ENCODE results near the gene TBCC.

Gene TBCC

DNA sequence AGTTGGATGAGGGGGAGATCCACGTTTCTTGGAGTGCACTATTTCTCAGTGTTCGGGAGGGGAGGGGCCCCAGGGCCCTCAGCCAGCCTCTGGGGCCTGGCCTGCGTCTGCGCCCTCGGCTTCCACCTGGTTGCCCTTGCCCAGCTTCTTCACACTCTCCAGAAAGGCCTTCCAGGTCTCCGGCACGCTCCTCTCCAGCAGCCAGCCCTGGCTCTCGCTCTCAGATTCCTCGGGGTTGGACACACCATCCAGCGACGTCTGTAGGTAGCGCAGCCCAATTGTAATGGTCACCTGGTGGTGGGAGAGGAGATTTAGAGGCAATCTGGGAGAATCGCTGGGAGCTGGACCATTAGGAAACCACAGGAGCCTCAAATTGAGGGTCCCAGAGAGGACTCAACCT lies 47.7 kb downstream of the TBCC start:
- H3K4me3 ChIP-seq (ENCODE audit: control insufficient read depth, low read depth, low read length), result no peak overlapping the region
- TF ChIP-seq CTCF (conservative IDR thresholded peaks at IDR 0.05; ENCODE audit: control insufficient read depth, insufficient read depth, low read depth, low read length), result no peak
- no peak for DNase-seq (ENCODE audit: low read depth)

GRCh38 chr6:42697268-42697655 lies 48.6 kb downstream of the TBCC start:
- no peak for DNase-seq (ENCODE audit: low read depth)
- no peak for TF ChIP-seq CTCF (conservative IDR thresholded peaks at IDR 0.05; ENCODE audit: control insufficient read depth, insufficient read depth, low read depth, low read length)

DNA sequence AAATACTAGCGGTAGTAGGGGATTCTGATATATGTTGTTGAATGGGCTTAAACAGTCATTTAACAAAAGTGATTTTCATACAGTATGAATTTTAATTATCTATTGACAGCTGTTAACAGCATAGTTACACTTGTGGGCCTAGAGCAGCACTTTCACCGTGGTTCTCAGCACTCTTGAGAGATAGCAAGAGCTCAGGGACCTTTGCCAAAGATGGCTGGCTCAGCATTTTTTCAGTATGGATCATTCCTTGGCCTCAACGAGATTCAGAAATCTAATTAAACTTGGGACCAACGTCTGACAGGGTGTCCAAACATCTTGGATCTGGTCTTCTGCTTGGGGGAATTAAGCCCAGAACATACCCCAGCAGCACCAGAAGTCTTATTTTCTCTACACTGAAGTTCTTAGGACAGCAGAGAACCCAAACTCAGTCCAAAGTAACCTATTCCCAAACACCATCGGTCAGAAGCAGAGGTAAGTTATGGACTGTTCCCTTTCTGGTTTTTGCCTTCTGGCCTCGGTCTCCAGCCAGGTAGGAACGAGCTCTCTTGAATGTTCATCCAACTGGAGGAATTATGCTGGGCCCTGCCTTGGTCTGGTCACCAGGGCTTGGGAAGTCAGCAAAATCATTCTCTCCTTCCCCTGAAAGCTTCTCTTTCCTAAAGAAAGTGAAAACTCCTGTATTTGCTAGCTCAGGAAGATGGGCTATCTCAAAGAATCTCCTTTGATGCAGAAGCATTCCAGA lies 49.2 kb downstream of the TBCC start:
- DNase-seq (ENCODE audit: low read depth), result peak; percentile 77
- TF ChIP-seq CTCF (conservative IDR thresholded peaks at IDR 0.05; ENCODE audit: control insufficient read depth, insufficient read depth, low read depth, low read length), result no peak
- H3K4me3 ChIP-seq (ENCODE audit: control insufficient read depth, low read depth, low read length), result no peak overlapping the region

More at GRCh38 chr6:42697268-42697655, 48.6 kb downstream of the TBCC start:
- no peak overlapping the region for H3K4me3 ChIP-seq (ENCODE audit: control insufficient read depth, low read depth, low read length)

DNA sequence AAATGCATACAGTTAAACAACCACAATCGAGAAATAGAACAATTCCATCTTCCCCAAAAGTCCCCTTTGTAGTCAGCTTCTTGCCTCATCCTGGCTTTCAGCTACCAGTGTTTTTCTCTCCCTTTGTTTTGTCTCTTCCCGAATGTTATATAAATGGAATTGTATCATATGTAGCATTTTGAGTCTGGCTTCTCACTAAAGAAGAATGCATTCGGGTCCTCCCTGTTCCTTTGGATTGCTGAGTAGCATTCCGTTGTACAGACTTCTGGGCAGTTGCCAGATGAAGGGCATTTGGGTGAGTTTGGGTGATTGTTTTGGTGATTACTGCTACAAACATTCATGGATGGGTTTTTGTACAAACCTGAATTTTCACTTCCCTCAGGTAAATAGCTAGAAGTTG lies 51.3 kb downstream of the TBCC start:
- TF ChIP-seq CTCF (conservative IDR thresholded peaks at IDR 0.05; ENCODE audit: control insufficient read depth, insufficient read depth, low read depth, low read length), result no peak
- DNase-seq (ENCODE audit: low read depth), result peak; percentile 56
- H3K4me3 ChIP-seq (ENCODE audit: control insufficient read depth, low read depth, low read length), result no peak overlapping the region

Measured in fibroblast of mammary gland (primary cell).